H1 (cell line): ENCODE measurements around the gene MPDZ. TPM values are rescaled to one million over a fixed set of nuclear protein-coding genes. Genes with fewer than 3 reads are reported as not detected.

Experiments
- CTCF ChIA-PET: fragments of 300-600 bp; sonication (Branson Sonifier 250); formaldehyde crosslinking; loops from one replicate; lab custom pipeline; 2021; ENCODE audit not compliant: partially characterized antibody; lab: Charles Lee
- POLR2A ChIA-PET: fragments of 300-600 bp; sonication (Branson Sonifier 250); formaldehyde crosslinking; loops from one replicate; lab custom pipeline; 2021; ENCODE audit warnings: inconsistent platforms; ENCODE audit not compliant: partially characterized antibody; lab: Charles Lee
- DNase-seq, 2 experiments: peaks; one replicate each; pipeline versions ENCODE4 v3.0.0 to v3.0.0-alpha.2; 2010 to 2022; ENCODE audit warnings: low spot score in 2 of 2, low read depth in 1 of 2, mixed read lengths in 1 of 2
- FAIRE-seq: peaks from 2 replicates; lab custom pipeline; 2011; peaks lifted over from hg19 to GRCh38; lab: Jason Lieb, UNC
- H2AFZ ChIP-seq: 2 replicates; pipeline ENCODE4 v1.8.1; 2012; ENCODE audit warnings: low read length, inconsistent platforms
- H2AK5ac ChIP-seq: 2 replicates; pipeline ENCODE4 v1.6.1; 2013; ENCODE audit warnings: low read depth, low read length
- H2BK120ac ChIP-seq: replicated peaks from 2 replicates; pipeline ENCODE3; 2013; ENCODE audit warnings: low read depth, low read length, inconsistent platforms
- H2BK12ac ChIP-seq: 2 replicates; pipeline ENCODE4 v1.6.1; 2013; ENCODE audit warnings: low read depth, low read length
- H2BK15ac ChIP-seq: 2 replicates; pipeline ENCODE4 v1.6.1; 2013; ENCODE audit warnings: low read length
- H2BK20ac ChIP-seq: 2 replicates; pipeline ENCODE4 v1.6.1; 2013; ENCODE audit warnings: low read length
- H2BK5ac ChIP-seq: 2 replicates; pipeline ENCODE4 v1.6.1; 2013; ENCODE audit warnings: low read depth, low read length
- H3K14ac ChIP-seq: 2 replicates; pipeline ENCODE4 v1.6.1; 2013; ENCODE audit warnings: inconsistent platforms; ENCODE audit not compliant: insufficient read length
- H3K18ac ChIP-seq: 2 replicates; pipeline ENCODE4 v1.6.1; 2013; ENCODE audit warnings: low read length; ENCODE audit errors: extremely low read depth
- H3K23ac ChIP-seq: 2 replicates; pipeline ENCODE4 v1.6.1; 2013; ENCODE audit warnings: inconsistent platforms; ENCODE audit not compliant: insufficient read length
- H3K23me2 ChIP-seq: 2 replicates; pipeline ENCODE4 v1.6.1; 2013; ENCODE audit warnings: low read depth, low read length
- H3K27ac ChIP-seq: 2 replicates; pipeline ENCODE4 v1.6.1; 2011; ENCODE audit warnings: low read depth, low read length, inconsistent platforms
- H3K27me3 ChIP-seq, 4 experiments: replicated peaks in 1 of 4; 1 replicate in 1 of 4; 2 replicates in 3 of 4; pipeline versions ENCODE4 v1.6.1 to v1.8.1; 2011 to 2013; ENCODE audit warnings: low read length in 3 of 4, mild to moderate bottlenecking in 3 of 4, inconsistent platforms in 2 of 4, mixed read lengths in 2 of 4, moderate library complexity in 1 of 4; ENCODE audit not compliant: control insufficient read depth in 3 of 4, insufficient read depth in 3 of 4; ENCODE audit errors: extremely low read depth in 1 of 4
- H3K36me3 ChIP-seq, 4 experiments: 2 replicates each; pipeline versions ENCODE4 v1.6.1 to v1.8.1; 2011 to 2013; ENCODE audit warnings: mild to moderate bottlenecking in 4 of 4, low read length in 3 of 4, moderate library complexity in 2 of 4, control low read depth in 1 of 4, inconsistent platforms in 1 of 4; ENCODE audit not compliant: insufficient read depth in 4 of 4, control insufficient read depth in 2 of 4
- H3K4ac ChIP-seq: replicated peaks from 2 replicates; pipeline ENCODE3; 2013; ENCODE audit warnings: low read length, low read depth, mixed read lengths, inconsistent platforms; ENCODE audit not compliant: insufficient read length
- H3K4me1 ChIP-seq, 4 experiments: replicated peaks in 1 of 4; 1 replicate in 1 of 4; 2 replicates in 3 of 4; pipeline versions ENCODE4 v1.6.1 to v1.8.1; 2011 to 2013; ENCODE audit warnings: low read length in 3 of 4, inconsistent platforms in 2 of 4, mixed read lengths in 1 of 4; ENCODE audit not compliant: insufficient read depth in 4 of 4, control insufficient read depth in 3 of 4
- H3K4me2 ChIP-seq, 2 experiments: 2 replicates each; pipeline versions ENCODE4 v1.6.1 to v1.8.1; 2011 to 2013; ENCODE audit warnings: low read depth in 2 of 2, low read length in 2 of 2, control low read depth in 1 of 2, inconsistent platforms in 1 of 2, mild to moderate bottlenecking in 1 of 2; ENCODE audit not compliant: insufficient read depth in 1 of 2
- H3K4me3 ChIP-seq, 4 experiments: fragments of 200-600, 300-600 bp in 1 of 4; sonication (generic), shearing (Covaris generic), sonication (Bioruptor Twin) in 1 of 4; 2 replicates each; pipeline versions ENCODE4 v1.5.1 to v1.8.1; 2011 to 2016; ENCODE audit warnings: low read length in 4 of 4, low read depth in 3 of 4, control low read depth in 2 of 4, inconsistent platforms in 2 of 4, mild to moderate bottlenecking in 2 of 4, mixed read lengths in 1 of 4, moderate library complexity in 1 of 4; ENCODE audit not compliant: insufficient read depth in 2 of 4; ENCODE audit errors: extremely low read depth in 1 of 4
- H3K56ac ChIP-seq: replicated peaks from 2 replicates; pipeline ENCODE3; 2013; ENCODE audit warnings: low read depth, mild to moderate bottlenecking, mixed read lengths, low read length, inconsistent platforms; ENCODE audit not compliant: insufficient read length
- H3K79me1 ChIP-seq: 2 replicates; pipeline ENCODE4 v1.6.1; 2013; ENCODE audit warnings: low read depth, low read length, control low read depth
- H3K79me2 ChIP-seq, 2 experiments: 2 replicates each; pipeline versions ENCODE4 v1.6.1 to v1.8.1; 2012 to 2013; ENCODE audit warnings: low read length in 2 of 2, mild to moderate bottlenecking in 2 of 2, inconsistent platforms in 1 of 2; ENCODE audit not compliant: insufficient read depth in 2 of 2, control insufficient read depth in 1 of 2
- H3K9ac ChIP-seq, 4 experiments: replicated peaks in 1 of 4; 1 replicate in 1 of 4; 2 replicates in 3 of 4; pipeline versions ENCODE4 v1.6.1 to v1.8.1; 2011 to 2013; ENCODE audit warnings: low read depth in 3 of 4, low read length in 3 of 4, control low read depth in 2 of 4, mild to moderate bottlenecking in 2 of 4, moderate library complexity in 2 of 4, inconsistent platforms in 1 of 4; ENCODE audit errors: extremely low read depth in 1 of 4
- H3K9me3 ChIP-seq, 2 experiments: 2 replicates each; pipeline versions ENCODE4 v1.6.1 to v1.8.1; 2012 to 2013; ENCODE audit warnings: mild to moderate bottlenecking in 2 of 2, moderate library complexity in 2 of 2, control low read depth in 1 of 2, inconsistent platforms in 1 of 2, low read depth in 1 of 2, low read length in 1 of 2, mixed read lengths in 1 of 2; ENCODE audit not compliant: insufficient read depth in 2 of 2
- H4K20me1 ChIP-seq, 2 experiments: replicated peaks in 1 of 2; 2 replicates each; pipeline versions ENCODE3 to v1.8.1; 2011 to 2013; ENCODE audit warnings: inconsistent platforms in 2 of 2, low read length in 2 of 2, mild to moderate bottlenecking in 1 of 2; ENCODE audit not compliant: insufficient read depth in 2 of 2, control insufficient read depth in 1 of 2
- H4K5ac ChIP-seq: 2 replicates; pipeline ENCODE4 v1.6.1; 2013; ENCODE audit warnings: low read length, low read depth, mixed read lengths, inconsistent platforms; ENCODE audit not compliant: insufficient read length
- H4K8ac ChIP-seq: 2 replicates; pipeline ENCODE4 v1.8.0; 2013; ENCODE audit warnings: mild to moderate bottlenecking, moderate library complexity, low read length, inconsistent platforms; ENCODE audit not compliant: insufficient read depth; ENCODE audit errors: extremely low read depth
- H4K91ac ChIP-seq: replicated peaks from 2 replicates; pipeline ENCODE3; 2013; ENCODE audit warnings: low read length, mixed read lengths, inconsistent platforms; ENCODE audit not compliant: insufficient read length
- CEBPB ChIP-seq: IDR thresholded peaks from 2 replicates; pipeline ENCODE4 v1.6.1; 2012; ENCODE audit warnings: low read depth, low read length
- WGBS, 2 experiments: shearing (Covaris generic) in 1 of 2; methylation state at CpG; one replicate each; pipeline versions ENCODE4 v1.1.6 to v1.1.7; 2013 to 2015; ENCODE audit warnings: low lambda C conversion rate in 2 of 2, mixed read lengths in 2 of 2, inconsistent platforms in 1 of 2, low coverage in 1 of 2, missing lambda C conversion rate in 1 of 2; ENCODE audit not compliant: insufficient replicate concordance in 2 of 2, insufficient coverage in 1 of 2, insufficient read length in 1 of 2; ENCODE audit errors: extremely low coverage in 1 of 2, missing lambda C conversion rate in 1 of 2; 5-methylcytosine and 5-hydroxymethylcytosine counted together
- polyA plus RNA-seq, 7 experiments: library from polyadenylated mRNA; depleted of rRNA in 3 of 7; stranded (reverse) in 5 of 7; unstranded in 2 of 7; fragments of >200 nt in 5 of 7; fragments of 200-250 nt in 2 of 7; gene quantifications; 1 replicate in 5 of 7; 2 replicates in 1 of 7; 4 replicates in 1 of 7; pipeline versions ENCODE4 v1.2.1 to v1.2.3, GENCODE V29; 2011 to 2013; ENCODE audit warnings: missing spikeins in 2 of 7, mixed read lengths in 2 of 7
- total RNA-seq: library from RNA; stranded (reverse); fragmentation: NEBNext Ultra II Directional; extraction: Animal tissue kit (Norgen Biotek cat#: 25700); gene quantifications from 2 replicates; pipeline ENCODE4 v1.2.1, GENCODE V29; 2021

MPDZ gene
- total and polyA plus RNA-seq, 2 of the 8 experiments (the other 6 are each of a cell fraction or from before 2014, with no cell fraction given): 14.6 to 39.4 TPM

GRCh38 chr9:13173553-13173952 is 105.9 kb downstream of the MPDZ start:
- no peak for DNase-seq
- WGBS, 2 experiments: 97% methylated on average over 4 of the region's 4 CpGs; no CpG with 5 or more reads in 1 of the 2 experiments
- H3K4me1 ChIP-seq: no peaks in the 10 kb centered on the region
- no peak overlapping the region for H3K23ac ChIP-seq
- H3K79me1 ChIP-seq: no peaks in the 10 kb centered on the region
- H2BK12ac ChIP-seq: no peak overlapping the region
- H3K4me2 ChIP-seq: no peak overlapping the region
- H3K4me3 ChIP-seq: no peak overlapping the region
- no peak overlapping the region for H2BK120ac ChIP-seq
- no peaks in the 10 kb centered on the region for H3K27me3 ChIP-seq
- no peak overlapping the region for H3K14ac ChIP-seq
- no peaks in the 10 kb centered on the region for H3K9me3 ChIP-seq
- no peak overlapping the region for H3K56ac ChIP-seq
- H4K91ac ChIP-seq: no peak overlapping the region
- H4K20me1 ChIP-seq: no peaks in the 10 kb centered on the region
- no peak overlapping the region for H3K18ac ChIP-seq
- H3K23me2 ChIP-seq: no peaks in the 10 kb centered on the region
- H2BK20ac ChIP-seq: no peak overlapping the region
- no peak overlapping the region for H3K4ac ChIP-seq
- H2BK5ac ChIP-seq: no peak overlapping the region
- POLR2A ChIA-PET: no interaction called here
- H3K79me2 ChIP-seq: no peaks in the 10 kb centered on the region
- no peak overlapping the region for H3K27ac ChIP-seq
- no peak overlapping the region for H2AFZ ChIP-seq
- H2BK15ac ChIP-seq: no peak overlapping the region
- CTCF ChIA-PET: no interaction called here
- no peak overlapping the region for H4K5ac ChIP-seq
- FAIRE-seq: no peak
- H2AK5ac ChIP-seq: no peak overlapping the region
- no peak overlapping the region for H4K8ac ChIP-seq
- no peak overlapping the region for H3K9ac ChIP-seq
- H3K36me3 ChIP-seq: peaks cover 0 to 10% (median 3%) of the 10 kb centered on the region in 4 experiments; a peak in 2 of 8 replicates
- TF ChIP-seq CEBPB: no peak
